SIG-M5 treated with dmso at 0.1 percent for 504 hours (cell line): ENCODE measurements around the gene TDRD3.

ENCODE experiments used
- DNase-seq: peaks from one replicate; lab custom pipeline; 2025; ENCODE audit not compliant: unreplicated experiment; lab: John Stamatoyannopoulos, UW

The TDRD3 gene

DNA sequence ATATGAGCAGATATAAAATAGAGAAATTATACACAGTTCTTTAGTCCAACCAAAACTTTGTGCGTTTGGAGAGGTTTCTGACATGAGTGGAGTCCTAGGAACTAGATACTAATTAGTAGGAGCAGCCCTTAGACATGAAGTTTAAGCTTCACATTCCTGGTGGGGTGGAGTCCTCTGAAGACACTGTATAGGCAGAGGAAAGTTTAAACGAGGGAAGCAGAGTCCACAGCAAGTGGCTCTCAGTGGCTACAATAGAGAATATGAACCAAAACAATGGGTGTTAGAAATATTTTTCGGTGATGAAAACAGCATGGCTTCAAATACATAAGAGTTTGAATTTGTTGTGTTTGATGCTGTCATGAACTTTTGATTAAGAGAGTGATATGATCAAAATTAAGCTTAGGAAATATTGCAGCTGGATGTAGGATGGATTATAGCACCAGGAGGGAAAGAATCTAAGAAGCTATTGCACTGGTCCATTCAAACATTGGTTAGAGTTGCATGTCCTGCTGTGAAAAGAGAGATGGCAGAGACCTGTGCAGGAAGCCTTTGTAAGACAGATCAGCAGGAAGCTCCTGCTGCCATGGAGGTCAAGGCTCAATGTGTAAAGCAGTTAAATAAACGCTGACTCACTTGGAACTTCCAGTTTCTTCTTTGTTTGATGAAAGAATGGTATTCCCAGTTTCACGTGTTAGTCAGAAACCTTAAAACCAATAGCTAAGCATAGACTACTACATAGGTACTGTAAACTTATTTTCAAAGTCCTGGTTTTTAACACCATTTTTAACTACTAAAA lies 175.2 kb downstream of the TDRD3 start:
- DNase-seq, result no peak

DNA sequence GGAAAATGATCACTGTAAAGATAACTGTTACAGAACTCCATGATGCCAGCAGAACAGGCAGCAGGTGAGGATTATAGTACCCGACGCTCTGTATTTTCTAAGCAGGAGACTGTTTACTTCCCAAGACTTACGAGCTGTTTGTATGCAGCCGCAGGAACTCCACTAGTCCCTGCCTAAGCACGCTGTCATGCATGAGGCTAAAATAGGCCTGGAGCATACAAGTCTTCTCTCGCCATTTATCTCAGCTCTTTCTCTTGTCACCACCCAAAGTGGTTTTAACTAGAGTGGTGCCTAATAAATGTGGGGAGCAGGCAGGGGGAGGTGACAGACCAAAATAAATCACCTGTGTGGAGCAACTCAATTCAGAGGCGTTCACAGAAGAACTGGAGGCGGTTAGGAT lies 175.8 kb downstream of the TDRD3 start:
- DNase-seq, result no peak

DNA sequence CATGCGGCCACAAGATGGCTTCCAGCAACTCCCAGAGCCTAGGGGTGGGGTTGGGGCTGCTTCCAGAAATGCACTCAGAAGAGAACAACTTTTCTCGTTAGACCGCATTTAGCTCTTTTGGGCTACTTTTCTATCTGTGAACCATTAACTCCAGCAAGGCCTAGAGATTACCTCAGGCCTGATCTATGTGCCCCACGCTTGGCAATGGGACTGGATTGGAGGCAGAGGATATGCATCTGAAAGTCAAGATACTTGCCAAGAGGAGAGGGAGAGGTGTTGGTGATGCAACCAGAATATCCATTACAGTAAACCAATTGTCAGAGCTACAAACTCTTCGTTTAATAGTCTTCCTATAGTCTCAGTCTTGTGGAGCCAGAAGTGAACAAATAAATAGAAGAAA lies 177.7 kb downstream of the TDRD3 start:
- no peak for DNase-seq

DNA sequence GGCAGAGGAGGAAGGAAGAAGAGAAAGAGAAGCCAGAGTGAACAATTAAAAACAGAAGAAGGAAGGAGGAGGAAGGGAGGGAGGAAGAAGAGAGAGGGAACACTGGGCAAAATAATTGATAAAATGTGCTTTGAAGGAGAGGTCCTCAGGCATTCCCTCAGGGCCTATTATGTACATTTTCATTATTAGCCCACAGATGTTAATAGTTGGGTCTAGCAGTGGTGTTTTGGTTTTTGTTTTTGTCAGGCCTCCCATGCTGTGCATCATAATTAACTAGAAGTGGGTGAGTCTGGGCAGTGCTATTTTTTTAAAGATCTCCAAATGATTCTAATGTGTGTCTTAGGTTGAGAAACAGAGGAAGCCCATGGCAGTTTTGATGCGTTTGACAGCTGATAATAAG lies 178.1 kb downstream of the TDRD3 start:
- no peak for DNase-seq

DNA sequence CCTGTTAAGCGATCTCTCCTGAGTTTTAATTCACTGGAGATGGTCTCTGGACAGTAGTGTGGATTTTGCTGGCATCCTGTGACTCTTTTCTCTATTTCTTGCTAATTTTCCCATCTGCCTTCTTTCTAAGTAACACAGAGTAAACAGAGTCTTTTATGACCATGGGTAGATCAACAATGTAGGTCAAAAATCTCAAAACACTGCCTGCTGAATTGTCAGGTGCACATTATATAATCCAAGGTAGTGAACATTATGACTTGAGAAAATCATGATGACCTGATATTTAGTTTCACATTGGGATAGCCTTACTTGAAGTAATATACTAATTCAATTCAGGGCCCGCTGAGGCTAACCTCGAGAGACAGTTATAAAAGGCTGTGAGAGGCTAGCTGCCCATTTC lies 180.7 kb downstream of the TDRD3 start:
- no peak for DNase-seq

DNA sequence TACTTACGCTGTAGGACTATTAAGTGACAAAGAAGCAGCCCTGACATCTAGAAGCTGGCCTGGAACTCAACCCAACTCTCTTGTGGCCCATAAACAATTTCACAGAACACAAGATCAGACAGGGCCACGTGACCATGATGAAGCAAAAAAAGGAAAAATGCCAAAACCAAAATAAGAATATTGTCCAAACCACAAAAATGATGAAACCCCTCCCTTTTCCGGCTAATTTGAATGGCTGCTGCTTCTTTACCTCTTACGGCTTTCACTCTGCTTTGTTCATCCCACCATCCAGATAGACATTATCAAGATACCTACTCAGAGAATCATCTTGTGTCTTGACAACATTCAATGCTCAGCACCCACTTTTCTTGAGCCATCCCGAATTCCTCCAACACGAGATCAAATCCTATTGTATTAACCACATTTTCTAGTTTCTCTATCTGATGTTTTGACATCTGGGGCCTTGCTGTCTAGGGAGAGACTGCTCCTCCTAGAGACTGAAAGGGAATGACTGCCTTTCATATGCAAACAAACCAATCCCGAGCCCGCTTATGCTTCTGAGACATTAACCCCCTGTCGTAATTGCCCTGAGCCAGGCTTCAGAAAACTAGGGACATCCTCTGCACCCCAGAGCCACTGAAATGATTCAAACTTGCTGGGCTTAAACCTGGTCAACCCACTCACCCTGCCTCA lies 186.3 kb downstream of the TDRD3 start:
- DNase-seq, result no peak

DNA sequence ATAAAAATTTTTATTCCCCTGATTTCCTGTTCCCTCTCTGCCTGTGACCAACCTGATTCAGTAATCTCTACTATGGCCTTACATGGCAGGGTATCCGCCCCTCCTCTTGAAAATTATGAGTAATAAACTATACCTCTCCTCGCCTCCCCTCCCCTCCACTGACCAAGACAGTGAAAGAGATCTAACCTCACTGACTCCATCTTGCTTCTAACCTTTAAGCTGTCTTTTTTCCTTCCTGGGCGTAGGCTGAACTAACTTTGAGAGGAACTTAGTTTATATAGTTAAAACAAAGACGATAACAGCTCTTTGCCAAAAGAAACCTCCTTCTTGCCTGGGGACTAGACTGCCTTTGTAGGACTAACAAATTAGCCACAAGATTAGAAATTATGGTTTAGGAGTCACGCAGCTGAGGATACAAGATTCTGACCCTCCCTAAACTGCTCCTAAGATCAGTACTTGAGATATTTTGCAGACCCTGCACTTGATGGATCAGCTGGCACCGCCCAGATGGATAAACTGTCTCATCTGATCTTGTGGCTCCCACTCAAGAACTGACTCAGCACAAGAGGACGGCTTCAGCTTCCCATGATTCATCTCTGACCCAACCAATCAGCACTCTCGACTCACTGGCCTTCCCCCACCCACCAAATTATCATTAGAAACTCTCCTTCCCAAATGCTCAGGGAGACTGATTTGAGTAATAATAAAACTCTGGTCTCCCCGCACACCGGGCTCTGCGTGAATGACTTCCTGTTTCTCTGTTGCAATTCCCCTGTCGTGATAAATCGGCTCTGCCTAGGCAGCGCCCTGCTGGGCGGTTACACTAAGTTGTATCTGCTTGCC lies 187.1 kb downstream of the TDRD3 start:
- DNase-seq, result no peak

DNA sequence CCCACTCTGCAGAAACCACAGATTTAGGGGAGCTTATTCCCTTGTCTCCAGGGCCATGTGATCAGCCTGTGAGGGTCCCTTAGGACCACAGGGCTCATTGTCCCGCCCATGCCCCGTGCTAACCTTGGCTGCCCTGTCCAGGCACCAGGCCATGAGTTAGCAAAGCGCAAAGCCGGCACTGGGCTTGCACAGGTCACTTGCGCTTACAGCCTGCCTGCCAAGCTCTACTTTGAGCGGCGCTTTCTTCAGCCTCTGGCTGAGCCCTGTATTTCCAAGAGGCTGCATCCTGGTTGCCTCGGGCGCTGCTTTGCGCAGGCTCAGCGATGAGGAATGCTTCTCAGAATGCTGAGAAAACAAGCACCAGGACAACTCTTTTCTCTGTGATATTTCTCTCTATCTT lies 188.0 kb downstream of the TDRD3 start:
- no peak for DNase-seq

DNA sequence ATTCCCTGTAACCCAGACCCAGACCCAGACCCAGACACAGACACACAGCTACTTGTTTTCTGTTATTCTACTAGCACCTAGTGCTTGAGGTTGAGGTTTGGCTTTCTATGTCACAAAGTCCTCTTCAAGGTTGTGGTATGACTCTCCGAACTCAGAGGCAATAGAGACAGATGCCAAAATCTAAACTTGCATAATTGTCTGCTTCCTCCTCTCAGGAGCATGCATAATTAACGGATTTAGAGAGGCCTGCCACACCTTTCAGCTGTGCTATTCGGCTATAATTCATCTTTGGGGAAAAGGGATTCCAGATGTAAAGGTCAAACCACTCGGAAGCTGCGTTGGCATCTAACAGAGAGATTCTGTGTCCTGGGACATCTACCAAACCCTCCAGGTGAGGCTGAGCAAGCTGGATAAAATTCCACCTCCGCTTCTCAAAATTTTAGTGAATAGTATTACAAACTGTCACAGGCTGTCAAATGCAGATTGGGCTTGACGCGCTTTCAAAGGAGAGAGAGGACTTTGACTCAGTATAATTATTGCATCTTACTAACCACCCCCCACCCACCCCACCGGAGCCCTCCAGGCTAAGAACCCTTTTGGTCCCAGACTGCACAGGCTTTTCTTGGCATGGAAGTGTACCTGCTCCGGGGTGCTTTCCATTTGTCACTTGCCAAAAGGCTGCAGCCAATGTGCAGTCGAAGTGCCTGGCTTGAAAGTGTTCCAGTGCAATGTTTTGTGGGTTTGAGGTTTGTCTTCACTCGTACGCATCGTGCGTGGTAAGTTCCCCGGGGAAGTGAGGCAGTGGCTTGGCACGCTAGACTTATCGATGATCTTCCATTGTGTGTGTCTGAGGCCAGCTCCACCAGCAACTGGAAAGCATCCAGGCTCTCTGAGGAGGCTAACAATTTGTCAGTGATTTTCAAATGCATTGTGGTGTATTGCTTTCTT lies 194.1 kb downstream of the TDRD3 start:
- no peak for DNase-seq

DNA sequence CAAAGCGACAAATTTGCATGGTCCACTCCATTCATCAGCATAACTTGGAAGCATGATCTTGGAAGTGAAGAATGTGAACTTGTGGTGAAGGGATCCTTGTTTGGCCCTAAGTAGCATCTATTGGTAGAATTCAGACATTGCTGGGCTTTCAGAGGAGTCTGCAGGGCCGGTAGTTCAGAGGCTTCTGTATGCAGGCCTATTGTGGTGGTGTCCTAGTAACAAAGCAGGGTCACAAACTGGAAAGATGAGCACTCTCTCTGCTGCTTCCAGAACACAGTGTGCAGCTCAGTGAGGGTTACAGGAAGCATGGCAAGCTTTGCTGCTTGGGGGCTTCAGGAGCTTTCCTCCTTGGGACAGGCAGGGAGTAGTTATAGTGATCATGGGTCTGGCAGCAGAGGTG lies 206.0 kb downstream of the TDRD3 start:
- DNase-seq, result no peak

DNA sequence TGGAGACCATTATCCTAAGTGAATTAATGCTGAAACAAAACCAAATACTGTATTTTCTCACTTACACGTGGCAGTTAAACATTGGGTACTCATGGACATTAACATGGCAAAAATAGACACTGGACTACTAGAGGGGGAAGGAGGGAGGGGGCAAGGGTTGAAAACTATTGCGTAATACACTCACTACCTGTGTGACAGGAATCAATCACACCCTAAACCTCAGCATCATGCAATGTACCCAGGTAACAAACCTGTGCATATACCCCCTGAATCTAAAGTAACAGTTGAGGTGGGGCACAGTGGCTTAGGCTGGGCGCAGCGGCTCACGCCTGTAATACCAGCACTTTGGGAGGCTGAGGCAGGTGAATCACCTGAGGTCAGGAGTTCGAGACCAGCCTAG lies 207.0 kb downstream of the TDRD3 start:
- no peak for DNase-seq

DNA sequence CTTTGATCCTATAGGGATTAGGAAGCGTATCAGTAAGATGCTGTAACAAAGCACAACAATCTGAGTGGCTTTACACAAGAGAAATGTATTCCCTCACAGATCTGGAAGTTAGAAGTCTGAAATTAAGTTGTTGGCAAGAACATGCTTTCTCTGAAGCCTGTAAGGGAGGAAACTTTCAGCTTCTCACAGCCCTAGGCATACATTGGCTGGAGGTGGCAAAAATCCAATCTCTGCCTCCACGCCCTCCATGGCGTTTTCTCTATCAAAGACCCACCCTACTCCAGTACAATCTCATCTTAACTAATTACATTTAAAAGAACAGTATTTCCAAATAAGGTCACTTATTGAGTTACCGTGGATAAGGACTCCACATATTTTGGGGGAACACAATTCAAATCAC lies 211.9 kb downstream of the TDRD3 start:
- no peak for DNase-seq

DNA sequence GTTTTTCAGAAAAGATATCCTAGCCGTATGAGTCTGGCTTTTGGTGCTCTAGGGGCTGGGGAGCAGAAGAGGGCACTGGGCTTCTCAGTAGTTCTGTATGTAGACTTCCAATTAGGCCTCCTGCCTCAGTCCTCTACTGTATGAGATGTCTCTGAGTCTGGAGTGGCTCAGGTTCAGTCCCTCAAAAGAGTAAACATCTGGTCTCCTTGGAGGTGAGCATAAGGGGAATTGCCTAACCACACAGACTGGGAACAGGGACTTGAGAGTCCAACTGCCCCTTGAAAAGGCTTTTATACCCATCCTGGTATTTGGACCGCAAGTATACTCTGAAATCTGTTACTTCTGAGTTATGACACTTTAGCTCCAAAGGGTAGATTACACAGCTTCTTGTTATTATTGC lies 214.5 kb downstream of the TDRD3 start:
- no peak for DNase-seq

DNA sequence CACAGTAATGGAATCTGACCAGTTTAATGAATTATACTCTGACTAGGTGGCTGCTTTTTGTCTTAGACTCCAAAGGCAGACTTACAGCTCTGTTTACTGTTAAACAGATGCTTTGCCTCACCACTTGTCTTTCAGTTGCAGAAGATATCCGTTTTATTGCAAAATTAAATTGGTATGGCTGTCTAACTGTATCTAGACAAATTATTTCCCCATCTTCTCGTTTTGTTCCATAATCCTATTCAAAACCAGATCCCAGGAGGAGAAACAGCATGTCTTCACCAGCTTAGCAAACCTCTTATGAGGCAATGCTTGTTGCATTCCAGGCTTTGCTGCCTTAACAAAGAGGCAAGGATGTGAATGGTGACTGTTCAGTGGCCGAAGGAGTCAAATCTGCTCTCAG lies 215.6 kb downstream of the TDRD3 start:
- no peak for DNase-seq

DNA sequence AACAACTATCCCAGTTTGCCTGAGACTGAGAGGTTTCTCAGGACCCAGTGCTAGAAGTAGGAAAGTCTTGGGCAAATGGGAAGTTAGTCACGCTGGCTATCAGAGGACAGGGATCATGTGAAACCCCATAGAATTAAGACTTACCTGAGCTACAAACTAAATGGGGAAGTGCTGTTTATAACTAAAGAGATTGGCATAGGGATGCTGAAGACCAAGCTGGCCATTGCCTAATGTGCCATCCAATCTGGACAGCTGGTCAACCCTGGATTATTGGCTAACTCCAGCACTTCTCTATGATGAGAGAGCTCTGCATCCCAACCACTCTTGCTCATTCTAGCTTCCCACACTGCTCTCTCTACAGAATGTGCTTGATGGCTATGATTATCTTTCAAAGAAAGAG lies 216.1 kb downstream of the TDRD3 start:
- DNase-seq, result no peak

DNA sequence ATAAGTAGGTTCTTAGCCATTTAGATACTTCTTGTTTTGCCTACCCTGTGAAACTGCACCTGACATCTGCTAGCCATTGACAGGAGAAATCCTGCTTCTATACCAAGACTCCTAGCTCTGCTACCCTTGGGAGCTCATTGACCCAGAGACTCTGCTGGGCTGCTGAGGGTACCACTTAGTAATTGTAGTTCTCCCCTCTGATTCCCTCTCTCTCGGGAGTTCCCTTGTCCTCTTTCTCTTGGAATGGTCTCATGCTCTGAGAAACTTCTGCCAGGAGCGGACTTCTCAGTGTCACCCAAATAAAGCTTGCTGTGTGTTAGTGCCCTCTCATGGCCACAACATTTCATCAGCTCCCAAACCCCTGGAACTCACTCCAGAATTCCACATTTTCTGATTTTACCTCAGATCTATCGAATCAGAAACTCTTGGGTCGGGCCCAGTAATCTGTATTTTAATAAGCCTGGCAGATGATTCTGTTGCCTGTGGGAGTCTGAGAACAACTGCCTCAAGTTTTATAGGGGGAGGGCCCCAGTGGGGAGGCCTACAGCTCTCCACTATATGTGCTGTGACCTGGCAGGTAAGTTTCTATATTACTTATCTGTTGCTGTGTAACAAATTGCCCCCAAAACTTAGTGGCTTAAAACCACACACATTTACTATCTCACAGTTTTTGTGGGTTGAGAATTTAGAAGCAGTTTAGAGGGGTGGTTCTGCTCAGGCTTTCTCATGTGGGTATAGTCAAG lies 221.1 kb downstream of the TDRD3 start:
- DNase-seq, result no peak

DNA sequence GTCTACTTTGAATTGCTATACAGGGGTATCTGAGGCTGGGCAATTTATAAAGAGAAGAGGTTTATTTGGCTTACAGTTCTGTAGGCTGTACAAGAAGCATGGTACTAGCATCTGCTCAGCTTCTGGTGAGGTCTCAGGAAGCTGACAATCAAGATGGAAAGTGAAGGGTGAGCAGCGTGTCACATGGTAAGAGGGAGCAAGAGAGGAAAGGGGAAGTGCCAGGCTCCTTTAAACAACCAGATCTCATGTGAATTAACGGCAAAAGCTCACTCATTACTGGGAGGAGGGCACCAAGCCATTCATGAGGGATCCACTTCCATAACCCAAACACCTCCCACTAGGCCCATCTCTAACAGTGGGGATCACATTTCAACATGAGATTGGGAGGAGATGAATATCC lies 222.4 kb downstream of the TDRD3 start:
- DNase-seq, result peak; percentile 23

DNA sequence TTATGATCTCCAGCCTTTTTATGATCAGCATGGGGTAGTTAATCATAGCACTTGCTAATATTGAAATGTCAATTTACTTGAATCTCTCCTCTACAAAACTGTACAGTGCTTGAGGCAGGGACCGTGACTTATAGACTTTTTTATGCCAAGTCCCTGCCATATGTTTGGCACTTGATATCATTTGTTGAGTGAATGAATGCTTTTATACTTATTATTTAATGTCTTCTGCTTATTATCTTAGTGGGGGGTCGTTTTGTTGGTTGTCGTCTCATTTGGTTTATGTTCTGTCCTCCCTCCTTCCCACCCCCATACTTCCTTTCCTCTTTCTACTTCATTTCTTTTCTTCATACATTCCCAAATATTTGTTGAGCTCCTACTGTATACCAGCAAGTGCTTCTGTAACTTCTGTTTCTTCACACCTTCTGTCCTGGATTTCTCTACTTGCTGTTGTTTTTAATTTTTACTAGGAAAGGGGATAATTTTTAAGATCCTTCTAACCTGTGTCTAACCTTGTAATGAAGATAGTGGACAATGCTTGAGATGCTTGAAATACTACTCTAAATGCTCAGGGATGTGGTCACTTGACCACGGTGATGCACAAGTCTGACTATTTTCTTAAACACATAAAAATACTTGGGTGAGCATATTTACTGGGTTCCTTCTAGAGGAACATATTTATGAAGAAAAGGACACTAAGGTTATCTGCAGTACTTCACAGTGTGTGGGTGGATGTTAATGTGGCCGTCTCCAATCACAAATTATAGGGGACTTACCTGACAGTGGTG lies 223.8 kb downstream of the TDRD3 start:
- no peak for DNase-seq

DNA sequence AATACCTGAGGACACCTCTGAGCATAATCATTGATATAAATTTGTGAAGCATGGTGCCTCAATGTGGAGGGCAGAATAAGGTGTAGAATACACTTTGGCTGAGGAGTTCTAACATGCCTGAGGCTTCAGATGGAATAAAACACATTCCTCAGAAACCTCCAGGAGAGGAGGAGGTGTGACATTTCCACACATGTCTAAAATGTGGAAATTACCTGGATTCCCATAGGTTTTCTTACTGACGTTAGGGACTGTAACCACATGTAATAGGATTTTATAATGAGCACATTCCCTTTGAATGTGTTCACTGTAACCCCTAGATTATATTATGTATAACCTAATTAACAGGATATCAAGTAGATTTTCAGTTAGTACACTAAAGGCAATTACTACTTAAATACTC lies 226.1 kb downstream of the TDRD3 start:
- DNase-seq, result no peak
